GDM1 (cell line): ENCODE measurements around the gene METTL21A.

ENCODE experiments used
- DNase-seq: peaks from one replicate; lab custom pipeline; 2025; lab: John Stamatoyannopoulos, UW

Gene METTL21A

GRCh38 chr2:207624185-207625013, 795 bp downstream of the METTL21A start:
- peak; percentile 63 for DNase-seq

- no peak for DNase-seq
Observed at GRCh38 chr2:207621501-207622039, 3.6 kb downstream of the METTL21A start.

GRCh38 chr2:207619764-207620203, 5.4 kb downstream of the METTL21A start:
- peak; percentile 51 for DNase-seq

GRCh38 chr2:207617011-207617671, 8.1 kb downstream of the METTL21A start:
- no peak for DNase-seq

GRCh38 chr2:207616185-207616584, 9.0 kb downstream of the METTL21A start:
- no peak for DNase-seq

GRCh38 chr2:207614824-207615223, 10.4 kb downstream of the METTL21A start:
- no peak for DNase-seq

GRCh38 chr2:207612714-207613113, 12.5 kb downstream of the METTL21A start:
- no peak for DNase-seq

- DNase-seq = no peak
Observed at GRCh38 chr2:207606829-207607228, 18.4 kb downstream of the METTL21A start.

GRCh38 chr2:207606399-207606798, 18.8 kb downstream of the METTL21A start:
- no peak for DNase-seq

- no peak for DNase-seq
Observed at GRCh38 chr2:207603486-207603885, 21.7 kb downstream of the METTL21A start.

GRCh38 chr2:207601774-207602173, 23.4 kb downstream of the METTL21A start:
- no peak for DNase-seq

- DNase-seq = no peak
Observed at GRCh38 chr2:207600231-207600630, 25.0 kb downstream of the METTL21A start.

- no peak for DNase-seq
Observed at GRCh38 chr2:207599636-207600035, 25.6 kb downstream of the METTL21A start.

GRCh38 chr2:207594731-207595130, 30.5 kb downstream of the METTL21A start:
- no peak for DNase-seq

GRCh38 chr2:207594264-207594663, 30.9 kb downstream of the METTL21A start:
- DNase-seq = no peak

- DNase-seq = no peak
Observed at GRCh38 chr2:207593277-207593676, 31.9 kb downstream of the METTL21A start.

GRCh38 chr2:207589143-207589542, 36.1 kb downstream of the METTL21A start:
- no peak for DNase-seq

- no peak for DNase-seq
Observed at GRCh38 chr2:207587305-207587704, 37.9 kb downstream of the METTL21A start.

GRCh38 chr2:207584952-207585351, 40.2 kb downstream of the METTL21A start:
- DNase-seq = no peak

GRCh38 chr2:207571370-207571769, 53.8 kb downstream of the METTL21A start:
- no peak for DNase-seq

- no peak for DNase-seq
Observed at GRCh38 chr2:207567671-207568070, 57.5 kb downstream of the METTL21A start.

GRCh38 chr2:207565736-207566500, 59.3 kb downstream of the METTL21A start:
- no peak for DNase-seq
